Smooth muscle cell of the umbilical artery (primary cell): ENCODE results near the gene ERRFI1. TPM values are rescaled to one million over a fixed set of nuclear protein-coding genes. Genes with fewer than 3 reads are reported as not detected.

Experiments used
- total RNA-seq: library from RNA; depleted of rRNA; stranded (reverse); fragments of >200 nt; gene quantifications from 2 replicates; pipeline ENCODE4 v1.2.3, GENCODE V29; 2014

The ERRFI1 gene
- 11.9 and 65.2 TPM in 2 replicates for total RNA-seq

GRCh38 chr1:8026153-8026975, at the start of gene ERRFI1:
TSS of gene ERRFI1 (minus strand) at chr1:8026309. CDS start at chr1:8015619, 10,690 bp downstream.

Other genes starting within 250 kb of the ERRFI1 start
- 3.0 and 4.5 TPM in 2 replicates for gene PER3, start 242.0 kb downstream of the ERRFI1 start, total RNA-seq
- gene UTS2, start 173.2 kb downstream of the ERRFI1 start, total RNA-seq: not detected in 2 replicates
- gene TNFRSF9, start 85.5 kb downstream of the ERRFI1 start, total RNA-seq: 1.2 and 2.3 TPM in 2 replicates
- gene PARK7, start 64.6 kb downstream of the ERRFI1 start, total RNA-seq: 206 and 247 TPM in 2 replicates